Measurements from ENCODE around the gene LRRN1. TPM values are rescaled to one million over a fixed set of nuclear protein-coding genes. Genes with fewer than 3 reads are reported as not detected.

LRRN1 gene
- total RNA-seq, 1 experiment from 2014 or later, result not detected

DNA sequence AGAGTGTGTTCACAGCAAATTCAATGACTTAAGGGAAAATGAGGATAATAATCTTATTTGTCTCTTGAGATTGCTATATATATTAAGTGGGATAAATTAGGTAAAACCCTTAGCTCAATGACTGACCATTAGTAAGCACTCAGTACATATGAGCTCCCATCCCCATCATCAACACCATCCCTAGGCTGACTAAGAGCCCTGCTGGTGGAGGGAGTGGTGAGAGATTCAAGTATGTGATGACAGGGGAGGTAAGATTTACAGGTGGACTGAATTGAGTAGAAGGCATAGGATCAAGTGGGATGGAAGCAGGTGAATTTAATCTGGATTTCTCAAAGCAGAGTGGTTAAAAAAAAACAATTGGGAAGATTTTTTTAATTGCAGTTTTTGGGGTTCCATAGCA, 21.0 kb upstream of the LRRN1 start:
- intact Hi-C loops (cut with micrococcal nuclease), result no loop called here
- Histone ChIP-seq H3K4me1 (ENCODE audit: insufficient read depth, low read length) (no peaks in the 10 kb centered on the region), H3F3A (ENCODE audit: low read length, unreplicated experiment) (no peaks in the 10 kb centered on the region), H3K4me3 (ENCODE audit: low read length) (no peak overlapping the region), H3K36me3 (ENCODE audit: low read depth, low read length) (no peaks in the 10 kb centered on the region), H4K20me1 (ENCODE audit: low read length) (no peaks in the 10 kb centered on the region), H3K4me2 (ENCODE audit: low read length) (no peak overlapping the region), H3K27ac (ENCODE audit: low read length) (no peak overlapping the region), H2AFZ (ENCODE audit: low read length) (no peak overlapping the region), H3K27me3 (ENCODE audit: low read length) (no peaks in the 10 kb centered on the region), H3K79me2 (ENCODE audit: low read length) (no peaks in the 10 kb centered on the region), H3K9me2 (replicated peaks; ENCODE audit: low read length) (no peaks in the 10 kb centered on the region), H3K9me3 (ENCODE audit: low read length) (peaks cover 21% of the 10 kb centered on the region), H3K9ac (ENCODE audit: low read length) (no peak overlapping the region)
- POLR2A ChIA-PET (ENCODE audit: unreplicated experiment), result no interaction called here
- ATAC-seq (no peak), DNase-seq (no peak)
- BruUV-seq (replicated peaks), result no TSS peak
- CTCF ChIA-PET, result no interaction called here
- TF ChIP-seq EZH2 (IDR thresholded peaks at IDR 0.05; ENCODE audit: low read length, unreplicated experiment) (no peak), EZH2phosphoT487 (IDR thresholded peaks at IDR 0.05; ENCODE audit: borderline replicate concordance, low read length) (no peak)
- TF ChIP-seq, protein P1, sequence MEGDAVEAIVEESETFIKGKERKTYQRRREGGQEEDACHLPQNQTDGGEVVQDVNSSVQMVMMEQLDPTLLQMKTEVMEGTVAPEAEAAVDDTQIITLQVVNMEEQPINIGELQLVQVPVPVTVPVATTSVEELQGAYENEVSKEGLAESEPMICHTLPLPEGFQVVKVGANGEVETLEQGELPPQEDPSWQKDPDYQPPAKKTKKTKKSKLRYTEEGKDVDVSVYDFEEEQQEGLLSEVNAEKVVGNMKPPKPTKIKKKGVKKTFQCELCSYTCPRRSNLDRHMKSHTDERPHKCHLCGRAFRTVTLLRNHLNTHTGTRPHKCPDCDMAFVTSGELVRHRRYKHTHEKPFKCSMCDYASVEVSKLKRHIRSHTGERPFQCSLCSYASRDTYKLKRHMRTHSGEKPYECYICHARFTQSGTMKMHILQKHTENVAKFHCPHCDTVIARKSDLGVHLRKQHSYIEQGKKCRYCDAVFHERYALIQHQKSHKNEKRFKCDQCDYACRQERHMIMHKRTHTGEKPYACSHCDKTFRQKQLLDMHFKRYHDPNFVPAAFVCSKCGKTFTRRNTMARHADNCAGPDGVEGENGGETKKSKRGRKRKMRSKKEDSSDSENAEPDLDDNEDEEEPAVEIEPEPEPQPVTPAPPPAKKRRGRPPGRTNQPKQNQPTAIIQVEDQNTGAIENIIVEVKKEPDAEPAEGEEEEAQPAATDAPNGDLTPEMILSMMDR (conservative IDR thresholded peaks at IDR 0.05; ENCODE audit: low read depth, low read length), result no peak

DNA sequence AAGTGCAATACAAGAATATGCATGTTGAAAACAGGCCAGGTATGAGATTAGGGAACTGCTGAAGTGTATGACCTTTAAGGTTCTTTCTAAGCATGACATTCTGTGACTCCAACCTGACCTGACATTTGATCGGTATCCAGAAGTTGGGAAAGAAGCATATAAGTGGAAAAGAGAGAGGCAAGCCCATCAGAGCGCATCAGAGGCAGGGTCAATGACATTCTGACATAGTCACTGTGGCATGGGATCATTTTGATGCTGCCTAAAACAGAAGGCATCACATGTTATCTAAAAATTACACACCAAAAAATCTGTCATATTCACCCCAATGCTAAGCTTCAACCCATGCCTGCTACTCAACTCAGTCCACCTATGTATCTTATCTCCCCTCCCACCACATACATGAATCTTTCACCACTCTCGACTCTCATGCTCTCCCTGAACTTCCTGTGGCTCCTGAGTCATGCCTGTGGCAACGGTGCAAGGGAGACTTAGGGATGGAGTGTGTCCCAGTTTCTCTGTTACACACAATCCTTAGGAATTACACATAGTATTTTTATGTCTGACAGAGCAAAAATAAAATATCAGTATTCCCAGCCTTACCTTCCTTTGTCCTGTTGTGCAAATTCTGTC, 20.5 kb upstream of the LRRN1 start:
- intact Hi-C loops (cut with micrococcal nuclease), result no loop called here
- no peak for ATAC-seq
- no peak overlapping the region for H3K4me2 ChIP-seq (ENCODE audit: low read length)
- H3K36me3 ChIP-seq (ENCODE audit: low read depth, low read length), result no peaks in the 10 kb centered on the region
- no peaks in the 10 kb centered on the region for H3K79me2 ChIP-seq (ENCODE audit: low read length)
- no peaks in the 10 kb centered on the region for H3K9me2 ChIP-seq (replicated peaks; ENCODE audit: low read length)
- H3K4me3 ChIP-seq (ENCODE audit: low read length), result no peak overlapping the region
- CTCF ChIA-PET, result no interaction called here
- no peaks in the 10 kb centered on the region for H3K27me3 ChIP-seq (ENCODE audit: low read length)
- H3K9ac ChIP-seq (ENCODE audit: low read length), result no peak overlapping the region
- DNase-seq, result no peak
- H3K27ac ChIP-seq (ENCODE audit: low read length), result no peak overlapping the region
- H3K9me3 ChIP-seq (ENCODE audit: low read length), result peaks cover 21% of the 10 kb centered on the region
- H3F3A ChIP-seq (ENCODE audit: low read length, unreplicated experiment), result no peaks in the 10 kb centered on the region
- TF ChIP-seq EZH2 (IDR thresholded peaks at IDR 0.05; ENCODE audit: low read length, unreplicated experiment) (no peak), EZH2phosphoT487 (IDR thresholded peaks at IDR 0.05; ENCODE audit: borderline replicate concordance, low read length) (no peak)
- TF ChIP-seq, protein P1 (conservative IDR thresholded peaks at IDR 0.05; ENCODE audit: low read depth, low read length), result no peak
- POLR2A ChIA-PET (ENCODE audit: unreplicated experiment), result no interaction called here
- no peaks in the 10 kb centered on the region for H3K4me1 ChIP-seq (ENCODE audit: insufficient read depth, low read length)
- H2AFZ ChIP-seq (ENCODE audit: low read length), result no peak overlapping the region
- no TSS peak for BruUV-seq (replicated peaks)
- H4K20me1 ChIP-seq (ENCODE audit: low read length), result no peaks in the 10 kb centered on the region

DNA sequence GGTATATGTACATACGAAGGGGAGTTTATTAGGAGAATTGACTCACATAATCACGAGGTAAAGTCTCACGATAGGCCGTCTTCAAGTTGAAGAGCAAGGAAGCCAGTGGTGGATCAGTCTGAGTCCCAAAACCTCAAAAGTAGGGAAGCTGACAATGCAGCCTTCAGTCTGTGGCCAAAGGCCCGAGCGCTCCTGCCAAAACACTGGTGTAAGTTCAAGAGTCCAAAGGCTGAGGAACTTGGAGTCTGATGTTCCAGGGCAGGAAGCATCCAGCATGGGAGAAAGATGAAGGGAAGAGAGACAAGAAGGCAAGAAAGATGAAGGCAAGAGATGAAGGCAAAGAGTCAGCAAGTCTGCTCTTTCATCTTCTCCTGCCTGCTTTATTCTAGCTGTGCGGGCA, 16.8 kb upstream of the LRRN1 start:
- TF ChIP-seq EZH2phosphoT487 (IDR thresholded peaks at IDR 0.05; ENCODE audit: borderline replicate concordance, low read length) (no peak), EZH2 (IDR thresholded peaks at IDR 0.05; ENCODE audit: low read length, unreplicated experiment) (no peak)
- TF ChIP-seq, protein P1 (conservative IDR thresholded peaks at IDR 0.05; ENCODE audit: low read depth, low read length), result no peak
- intact Hi-C loops (cut with micrococcal nuclease), result no loop called here
- H3K9me3 ChIP-seq (ENCODE audit: low read length), result peaks cover 18% of the 10 kb centered on the region; the same call in 1 of the 2 replicates
- no peaks in the 10 kb centered on the region for H3K36me3 ChIP-seq (ENCODE audit: low read depth, low read length)
- no peak overlapping the region for H3K27ac ChIP-seq (ENCODE audit: low read length)
- ATAC-seq (no peak), DNase-seq (no peak)
- no peaks in the 10 kb centered on the region for H4K20me1 ChIP-seq (ENCODE audit: low read length)
- ChIA-PET POLR2A (ENCODE audit: unreplicated experiment) (no interaction called here), CTCF (no interaction called here)
- H2AFZ ChIP-seq (ENCODE audit: low read length), result no peak overlapping the region
- H3F3A ChIP-seq (ENCODE audit: low read length, unreplicated experiment), result no peaks in the 10 kb centered on the region
- H3K4me3 ChIP-seq (ENCODE audit: low read length), result no peak overlapping the region
- H3K4me2 ChIP-seq (ENCODE audit: low read length), result no peak overlapping the region
- no peaks in the 10 kb centered on the region for H3K9me2 ChIP-seq (replicated peaks; ENCODE audit: low read length)
- H3K9ac ChIP-seq (ENCODE audit: low read length), result no peak overlapping the region
- no peaks in the 10 kb centered on the region for H3K27me3 ChIP-seq (ENCODE audit: low read length)
- no TSS peak for BruUV-seq (replicated peaks)
- H3K4me1 ChIP-seq (ENCODE audit: insufficient read depth, low read length), result no peaks in the 10 kb centered on the region
- H3K79me2 ChIP-seq (ENCODE audit: low read length), result no peaks in the 10 kb centered on the region
